K562 (cell line): ENCODE measurements around the gene NOSIP.

Source experiments
- CTCF ChIP-seq, 3 experiments: IDR thresholded peaks in 2 of 3; conservative IDR thresholded peaks in 1 of 3; 2 replicates each; pipeline ENCODE4 v1.5.1; 2011 to 2012; ENCODE audit warnings: low read length in 3 of 3, mild to moderate bottlenecking in 3 of 3, control low read depth in 2 of 3, improper control_type of control experiment in 1 of 3, inconsistent platforms in 1 of 3, low read depth in 1 of 3, mixed read lengths in 1 of 3, moderate library complexity in 1 of 3; ENCODE audit not compliant: insufficient read depth in 2 of 3
- EZH2 ChIP-seq: IDR thresholded peaks from 2 replicates; pipeline ENCODE4 v1.6.1; 2012; ENCODE audit warnings: low read depth, mild to moderate bottlenecking, inconsistent platforms, low read length, borderline replicate concordance
- GABPA ChIP-seq: fragments of 200-800 bp; sonication (Bioruptor generic); conservative IDR thresholded peaks from 2 replicates; pipeline ENCODE4 v1.6.1; 2016; ENCODE audit warnings: low read depth, missing genetic modification characterization, missing compliant biosample characterization
- HIVEP1 ChIP-seq: fragments of 250-450 bp; sonication (Bioruptor Pico); IDR thresholded peaks from 2 replicates; pipeline ENCODE4 v1.4.0; 2020; ENCODE audit warnings: mild to moderate bottlenecking
- JUND ChIP-seq, 2 experiments: IDR thresholded peaks; 2 replicates in 1 of 2; 3 replicates in 1 of 2; pipeline ENCODE4 v1.6.1; 2011; ENCODE audit warnings: borderline replicate concordance in 2 of 2, low read depth in 2 of 2, low read length in 2 of 2, improper control_type of control experiment in 1 of 2, missing biosample characterization in 1 of 2, missing genetic modification characterization in 1 of 2, missing genetic modification reagents in 1 of 2
- MAZ ChIP-seq, 2 experiments: fragments of 450-650 bp in 1 of 2; sonication (generic) in 1 of 2; formaldehyde crosslinking; IDR thresholded peaks in 1 of 2; conservative IDR thresholded peaks in 1 of 2; 2 replicates each; pipeline versions ENCODE4 v1.4.0 to v1.5.0; 2020; ENCODE audit warnings: mild to moderate bottlenecking in 1 of 2, missing genetic modification reagents in 1 of 2
- MBD1 ChIP-seq: fragments of 250-450 bp; sonication (Bioruptor Pico); IDR thresholded peaks from 2 replicates; pipeline ENCODE4 v1.8.0; 2022; ENCODE audit warnings: inconsistent platforms
- POLR2A ChIP-seq: fragments of 450-650 bp; conservative IDR thresholded peaks from 2 replicates; pipeline ENCODE4 v1.6.1; 2016
- ZNF354B ChIP-seq: fragments of 250-450 bp; sonication (Bioruptor Pico); IDR thresholded peaks from 2 replicates; pipeline ENCODE4 v1.4.0; 2020
- ZNF395 ChIP-seq: fragments of 200-800 bp; sonication (Bioruptor generic); IDR thresholded peaks from 2 replicates; pipeline ENCODE4 v1.6.1; 2017; ENCODE audit warnings: missing genetic modification characterization, missing compliant biosample characterization
- ZNF57 ChIP-seq: fragments of 450-650 bp; formaldehyde crosslinking; IDR thresholded peaks from 2 replicates; pipeline ENCODE4 v1.4.0; 2020; ENCODE audit warnings: mild to moderate bottlenecking, moderate library complexity

GRCh38 chr19:49605605-49606004, 25.2 kb upstream of the NOSIP start:
- TF ChIP-seq MBD1 = no peak
- no peak for TF ChIP-seq JUND (IDR thresholded peaks at IDR 0.05; ENCODE audit: borderline replicate concordance, low read depth, low read length)
- no peak for TF ChIP-seq JUND (tag; IDR thresholded peaks at IDR 0.05; ENCODE audit: borderline replicate concordance, low read depth, low read length)
- no peak for TF ChIP-seq ZNF395
- TF ChIP-seq CTCF (IDR thresholded peaks at IDR 0.05 in 2 of 3, conservative IDR thresholded peaks at IDR 0.05 in 1 of 3; ENCODE audit: insufficient read depth in 2 of 3, low read depth in 1 of 3, low read length in 3 of 3) = no peak
- no peak for TF ChIP-seq EZH2
- no peak for TF ChIP-seq POLR2A
- no peak for TF ChIP-seq ZNF57 (CRISPR knock-in tag)
- TF ChIP-seq HIVEP1 (CRISPR knock-in tag) = no peak
- TF ChIP-seq GABPA (tag) = no peak
- TF ChIP-seq ZNF354B (CRISPR knock-in tag) = no peak
- TF ChIP-seq MAZ (CRISPR knock-in tag; conservative IDR thresholded peaks at IDR 0.05 in 1 of 2, IDR thresholded peaks at IDR 0.05 in 1 of 2) = no peak
